Measurements from ENCODE around the gene INIP.

DNA sequence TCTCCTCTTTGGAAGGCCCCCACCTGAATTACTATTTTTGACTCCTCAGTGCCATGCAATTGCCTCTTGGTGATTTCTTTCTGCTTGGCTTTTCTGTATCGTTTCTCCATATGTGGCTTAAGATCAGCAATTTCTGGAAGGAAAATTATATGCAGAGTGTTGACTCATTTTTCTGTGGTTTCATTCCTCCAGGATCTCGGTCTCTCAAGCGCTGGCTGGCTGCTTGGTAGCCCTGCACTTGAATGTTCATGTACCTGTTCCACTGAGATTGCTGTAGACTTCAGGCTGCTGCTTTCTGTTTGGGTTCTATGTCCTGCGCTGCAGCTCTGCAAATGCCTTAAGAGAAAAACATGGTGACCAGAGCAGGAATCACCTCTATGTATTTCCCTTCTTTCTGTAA, 77.6 kb downstream of the INIP start:
- TF ChIP-seq, protein P1, sequence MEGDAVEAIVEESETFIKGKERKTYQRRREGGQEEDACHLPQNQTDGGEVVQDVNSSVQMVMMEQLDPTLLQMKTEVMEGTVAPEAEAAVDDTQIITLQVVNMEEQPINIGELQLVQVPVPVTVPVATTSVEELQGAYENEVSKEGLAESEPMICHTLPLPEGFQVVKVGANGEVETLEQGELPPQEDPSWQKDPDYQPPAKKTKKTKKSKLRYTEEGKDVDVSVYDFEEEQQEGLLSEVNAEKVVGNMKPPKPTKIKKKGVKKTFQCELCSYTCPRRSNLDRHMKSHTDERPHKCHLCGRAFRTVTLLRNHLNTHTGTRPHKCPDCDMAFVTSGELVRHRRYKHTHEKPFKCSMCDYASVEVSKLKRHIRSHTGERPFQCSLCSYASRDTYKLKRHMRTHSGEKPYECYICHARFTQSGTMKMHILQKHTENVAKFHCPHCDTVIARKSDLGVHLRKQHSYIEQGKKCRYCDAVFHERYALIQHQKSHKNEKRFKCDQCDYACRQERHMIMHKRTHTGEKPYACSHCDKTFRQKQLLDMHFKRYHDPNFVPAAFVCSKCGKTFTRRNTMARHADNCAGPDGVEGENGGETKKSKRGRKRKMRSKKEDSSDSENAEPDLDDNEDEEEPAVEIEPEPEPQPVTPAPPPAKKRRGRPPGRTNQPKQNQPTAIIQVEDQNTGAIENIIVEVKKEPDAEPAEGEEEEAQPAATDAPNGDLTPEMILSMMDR (conservative IDR thresholded peaks at IDR 0.05; ENCODE audit: low read depth, low read length): no peak
- TF ChIP-seq EZH2 (IDR thresholded peaks at IDR 0.05; ENCODE audit: borderline replicate concordance, low read depth, low read length, poor library complexity, severe bottlenecking): no peak

All from A673 (cell line).